HG03060 (cell line): ENCODE results near the gene MANEA.
"Not testable (repeated sequence)": the region's sequence is repeated elsewhere in the genome, so short reads cannot be mapped to it uniquely, and the experiment has no call there.

Experiments
- ATAC-seq: cut with Tn5 transposase; IDR thresholded peaks from one replicate; pipeline ENCODE4 v1.9.1; 2021; ENCODE audit warnings: low read depth, moderate number of reproducible peaks; ENCODE audit not compliant: unreplicated experiment

MANEA gene

GRCh38 chr6:95581073-95581472, 3.7 kb downstream of the MANEA start:
- ATAC-seq = no peak

GRCh38 chr6:95584226-95584625, 6.9 kb downstream of the MANEA start:
- ATAC-seq = not testable (repeated sequence)

GRCh38 chr6:95587989-95588388, 10.7 kb downstream of the MANEA start:
- ATAC-seq = no peak

GRCh38 chr6:95589067-95589466, 11.7 kb downstream of the MANEA start:
- ATAC-seq = no peak

GRCh38 chr6:95589826-95590570, 12.7 kb downstream of the MANEA start:
- no peak for ATAC-seq

- no peak for ATAC-seq
These were observed 15.7 kb downstream of the MANEA start for GRCh38 chr6:95593025-95593424.

- ATAC-seq = no peak
These were observed 18.7 kb downstream of the MANEA start for GRCh38 chr6:95596021-95596420.

GRCh38 chr6:95599706-95600105, 22.4 kb downstream of the MANEA start:
- no peak for ATAC-seq

GRCh38 chr6:95601133-95601532, 23.8 kb downstream of the MANEA start:
- ATAC-seq = no peak

GRCh38 chr6:95614094-95614493, 36.8 kb downstream of the MANEA start:
- no peak for ATAC-seq

- no peak for ATAC-seq
These were observed 52.2 kb downstream of the MANEA start for GRCh38 chr6:95629551-95629950.

GRCh38 chr6:95636552-95637431, 59.5 kb downstream of the MANEA start:
- ATAC-seq = no peak

GRCh38 chr6:95648636-95649035, 71.3 kb downstream of the MANEA start:
- ATAC-seq = no peak

- ATAC-seq = no peak
These were observed 72.1 kb downstream of the MANEA start for GRCh38 chr6:95649451-95649850.

GRCh38 chr6:95654176-95654575, 76.8 kb downstream of the MANEA start:
- ATAC-seq = no peak

- no peak for ATAC-seq
These were observed 81.6 kb downstream of the MANEA start for GRCh38 chr6:95658886-95659285.
